Gastroesophageal sphincter (tissue), 3 donors: Measurements from ENCODE around the gene MYO1B.

Experiments used
- EP300 ChIP-seq: sonication (generic); formaldehyde crosslinking; IDR thresholded peaks from one replicate; pipeline ENCODE4 v1.6.1; 2017; ENCODE audit warnings: antibody characterized with exemption, mild to moderate bottlenecking
- POLR2A ChIP-seq, 2 donors: fragments of 450-650 bp; IDR thresholded peaks; one replicate each; pipeline ENCODE4 v1.6.1; 2017; ENCODE audit warnings: antibody characterized with exemption in 2 of 2, mild to moderate bottlenecking in 2 of 2, moderate library complexity in 1 of 2
- POLR2AphosphoS5 ChIP-seq: sonication (generic); formaldehyde crosslinking; IDR thresholded peaks from one replicate; pipeline ENCODE4 v1.6.1; 2017; ENCODE audit warnings: antibody characterized with exemption
- TF ChIP-seq, protein P1 (sequence below), 4 experiments: fragments of 200-600 bp in 2 of 4; fragments of 450-650 bp in 2 of 4; sonication (generic) in 1 of 4; IDR thresholded peaks; one replicate each; pipeline ENCODE4 v1.5.1; 2017 to 2019; ENCODE audit warnings: antibody characterized with exemption in 4 of 4, mild to moderate bottlenecking in 2 of 4, moderate library complexity in 2 of 4

DNA sequence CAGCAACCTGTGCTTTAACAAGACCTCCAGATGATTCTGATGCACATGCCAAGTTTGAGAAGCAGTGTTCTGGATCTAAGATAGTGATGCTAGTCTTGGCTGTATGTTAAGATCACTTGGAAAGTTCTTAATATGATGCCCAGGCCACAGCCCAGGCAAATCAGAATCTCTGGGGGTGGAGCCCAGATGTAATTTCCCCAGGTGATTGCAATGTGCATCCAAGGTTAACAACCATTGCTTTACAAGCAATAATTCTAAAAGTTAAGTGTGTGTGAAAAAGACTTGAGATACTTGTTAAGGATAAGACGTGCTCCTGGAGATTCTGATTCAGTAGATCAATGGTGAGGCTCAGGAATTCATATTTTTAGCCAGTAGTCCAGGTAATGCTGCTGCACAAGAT lies 44.3 kb upstream of the MYO1B start:
- TF ChIP-seq, protein P1, sequence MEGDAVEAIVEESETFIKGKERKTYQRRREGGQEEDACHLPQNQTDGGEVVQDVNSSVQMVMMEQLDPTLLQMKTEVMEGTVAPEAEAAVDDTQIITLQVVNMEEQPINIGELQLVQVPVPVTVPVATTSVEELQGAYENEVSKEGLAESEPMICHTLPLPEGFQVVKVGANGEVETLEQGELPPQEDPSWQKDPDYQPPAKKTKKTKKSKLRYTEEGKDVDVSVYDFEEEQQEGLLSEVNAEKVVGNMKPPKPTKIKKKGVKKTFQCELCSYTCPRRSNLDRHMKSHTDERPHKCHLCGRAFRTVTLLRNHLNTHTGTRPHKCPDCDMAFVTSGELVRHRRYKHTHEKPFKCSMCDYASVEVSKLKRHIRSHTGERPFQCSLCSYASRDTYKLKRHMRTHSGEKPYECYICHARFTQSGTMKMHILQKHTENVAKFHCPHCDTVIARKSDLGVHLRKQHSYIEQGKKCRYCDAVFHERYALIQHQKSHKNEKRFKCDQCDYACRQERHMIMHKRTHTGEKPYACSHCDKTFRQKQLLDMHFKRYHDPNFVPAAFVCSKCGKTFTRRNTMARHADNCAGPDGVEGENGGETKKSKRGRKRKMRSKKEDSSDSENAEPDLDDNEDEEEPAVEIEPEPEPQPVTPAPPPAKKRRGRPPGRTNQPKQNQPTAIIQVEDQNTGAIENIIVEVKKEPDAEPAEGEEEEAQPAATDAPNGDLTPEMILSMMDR (IDR thresholded peaks at IDR 0.05): no peak
- no peak for TF ChIP-seq POLR2A (IDR thresholded peaks at IDR 0.05)
- TF ChIP-seq EP300: no peak
- TF ChIP-seq POLR2AphosphoS5: no peak
